Measurements from ENCODE around the gene TPRG1L.
A peak's percentile ranks its signal among the peaks of the same experiment; 100 is the strongest.

Gene TPRG1L

DNA sequence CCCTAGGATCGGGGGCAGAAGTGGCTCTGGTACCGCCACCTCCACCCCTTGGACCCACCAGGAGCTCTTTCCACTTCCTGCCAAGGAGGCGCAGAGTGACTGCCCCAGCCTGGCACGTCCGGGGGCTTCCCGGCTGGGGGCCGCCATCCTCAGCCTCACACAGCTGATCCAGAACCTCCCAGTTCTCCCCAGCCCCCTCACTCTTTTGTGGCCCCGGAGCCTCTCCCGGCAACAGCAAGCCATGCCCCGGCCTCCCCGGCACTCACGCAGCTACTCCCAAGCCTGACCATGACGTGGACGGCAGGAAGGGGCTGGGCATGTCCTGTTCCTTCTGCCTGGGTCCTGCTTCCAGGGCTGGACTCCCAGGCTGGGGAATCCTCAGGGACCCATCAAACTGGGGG is 44.6 kb downstream of the TPRG1L start:
- Histone ChIP-seq H3K4me1 (ENCODE audit: control insufficient read depth, insufficient read depth, low read length) (peaks cover 28% of the 10 kb centered on the region), H3K4me3 (ENCODE audit: low read depth, low read length) (no peak overlapping the region), H3K27me3 (ENCODE audit: control insufficient read depth, insufficient read depth, low read length) (peaks cover 49% of the 10 kb centered on the region; the same call in 1 of the 2 replicates), H3K9me3 (ENCODE audit: control insufficient read depth, insufficient read depth, low read depth, low read length) (no peaks in the 10 kb centered on the region), H3K36me3 (ENCODE audit: control insufficient read depth, insufficient read depth, low read length) (no peaks in the 10 kb centered on the region), H3K9ac (ENCODE audit: low read length) (no peak overlapping the region), H3K27ac (ENCODE audit: low read depth, low read length) (no peak overlapping the region)

DNA sequence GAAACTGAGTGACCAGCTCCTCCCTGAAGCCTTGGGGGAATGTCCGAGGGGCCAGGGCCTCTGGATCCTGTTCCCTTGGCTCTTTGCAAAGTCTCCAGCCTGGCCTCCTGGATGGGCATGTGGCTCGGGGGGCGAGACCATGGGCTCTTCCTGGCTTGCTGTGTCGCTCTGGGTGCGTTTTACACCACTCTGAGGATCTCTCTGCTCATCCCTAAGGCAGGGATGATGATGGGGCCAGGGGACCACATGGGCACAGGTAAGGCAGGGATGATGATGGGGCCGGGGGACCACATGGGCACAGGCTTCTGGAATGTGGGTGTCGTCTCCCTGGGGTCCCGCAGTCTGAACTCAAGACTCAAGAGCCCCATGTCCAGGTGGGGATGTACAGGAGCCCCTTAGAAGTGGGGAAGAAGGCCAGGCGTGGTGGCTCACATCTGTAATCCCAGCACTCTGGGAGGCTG is 45.2 kb downstream of the TPRG1L start:
- Histone ChIP-seq H3K27me3 (ENCODE audit: control insufficient read depth, insufficient read depth, low read length) (peaks cover 49% of the 10 kb centered on the region; the same call in 1 of the 2 replicates), H3K9ac (ENCODE audit: low read length) (no peak overlapping the region), H3K4me1 (ENCODE audit: control insufficient read depth, insufficient read depth, low read length) (peaks cover 32% of the 10 kb centered on the region), H3K9me3 (ENCODE audit: control insufficient read depth, insufficient read depth, low read depth, low read length) (no peaks in the 10 kb centered on the region), H3K27ac (ENCODE audit: low read depth, low read length) (no peak overlapping the region), H3K36me3 (ENCODE audit: control insufficient read depth, insufficient read depth, low read length) (no peaks in the 10 kb centered on the region), H3K4me3 (ENCODE audit: low read depth, low read length) (no peak overlapping the region)

DNA sequence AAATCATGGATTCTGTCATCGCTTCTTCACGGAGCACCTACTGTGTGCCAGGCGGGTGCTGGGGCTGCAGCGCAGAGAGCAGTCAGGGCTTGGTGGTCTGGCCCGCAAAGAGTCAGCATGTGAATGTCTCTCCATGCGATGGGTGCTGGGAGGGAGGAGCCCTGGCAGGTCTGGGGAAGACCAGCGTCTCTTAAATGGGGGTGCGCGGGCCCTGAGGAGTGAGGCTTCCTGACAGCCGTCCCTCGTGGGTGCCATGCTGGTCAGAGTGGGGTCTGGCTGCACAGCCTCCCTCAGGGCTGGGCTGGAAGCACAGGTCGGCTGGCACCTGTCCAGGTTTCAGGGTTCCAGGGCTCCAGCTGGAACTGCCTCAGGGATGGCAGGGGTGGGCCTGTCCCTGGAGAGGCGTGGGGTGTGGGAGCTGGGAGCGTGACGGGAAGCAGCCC is 46.0 kb downstream of the TPRG1L start:
- no peak overlapping the region for H3K4me3 ChIP-seq (ENCODE audit: low read depth, low read length)
- peaks cover 37% of the 10 kb centered on the region for H3K4me1 ChIP-seq (ENCODE audit: control insufficient read depth, insufficient read depth, low read length)
- H3K9me3 ChIP-seq (ENCODE audit: control insufficient read depth, insufficient read depth, low read depth, low read length) = no peaks in the 10 kb centered on the region
- H3K27me3 ChIP-seq (ENCODE audit: control insufficient read depth, insufficient read depth, low read length) = peaks cover 49% of the 10 kb centered on the region; the same call in 1 of the 2 replicates
- H3K9ac ChIP-seq (ENCODE audit: low read length) = no peak overlapping the region
- no peak overlapping the region for H3K27ac ChIP-seq (ENCODE audit: low read depth, low read length)
- H3K36me3 ChIP-seq (ENCODE audit: control insufficient read depth, insufficient read depth, low read length) = no peaks in the 10 kb centered on the region

DNA sequence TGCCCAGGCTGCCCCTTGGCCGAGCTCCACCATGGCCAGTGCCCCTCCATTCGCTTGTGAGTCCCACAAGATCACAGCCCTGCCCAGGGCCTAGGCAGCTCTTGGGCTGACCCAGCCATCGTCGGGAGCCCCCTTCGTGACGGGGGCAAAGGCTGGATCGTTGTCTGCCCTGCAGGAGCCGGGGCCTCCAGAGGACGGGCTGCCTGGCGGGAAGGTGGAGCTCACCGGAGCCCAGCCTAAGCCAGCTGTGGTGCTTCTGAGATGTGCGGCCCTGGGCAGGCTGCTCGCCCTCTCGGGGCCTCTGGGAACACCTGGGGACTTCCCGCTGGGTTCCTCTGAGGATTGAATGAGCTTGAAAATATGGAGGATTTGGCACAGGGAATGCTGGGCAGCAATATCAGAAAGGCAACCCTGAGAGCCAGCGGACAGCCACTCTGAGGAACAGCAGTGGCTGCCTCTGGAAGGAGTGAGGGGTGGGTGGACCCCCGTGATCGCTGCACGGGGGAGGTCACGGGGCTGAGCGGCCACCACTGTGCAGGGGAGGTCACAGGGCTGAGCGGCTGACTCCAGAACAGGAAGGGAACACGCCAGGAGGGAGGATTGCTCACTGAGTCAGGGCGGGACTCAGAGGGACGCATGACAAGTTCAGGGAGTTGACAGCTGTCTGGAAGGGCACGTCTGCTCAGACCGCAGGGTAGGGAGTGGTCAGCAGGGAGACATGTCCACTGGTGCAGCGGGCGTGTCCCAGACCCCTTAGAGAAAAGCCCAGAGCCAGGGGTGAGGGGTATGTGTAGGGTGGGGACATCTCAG is 46.8 kb downstream of the TPRG1L start:
- Histone ChIP-seq H3K27me3 (ENCODE audit: control insufficient read depth, insufficient read depth, low read length) (peaks cover 49% of the 10 kb centered on the region; the same call in 1 of the 2 replicates), H3K4me1 (ENCODE audit: control insufficient read depth, insufficient read depth, low read length) (peaks cover 37% of the 10 kb centered on the region), H3K9me3 (ENCODE audit: control insufficient read depth, insufficient read depth, low read depth, low read length) (no peaks in the 10 kb centered on the region), H3K9ac (ENCODE audit: low read length) (no peak overlapping the region), H3K4me3 (ENCODE audit: low read depth, low read length) (no peak overlapping the region), H3K36me3 (ENCODE audit: control insufficient read depth, insufficient read depth, low read length) (no peaks in the 10 kb centered on the region), H3K27ac (ENCODE audit: low read depth, low read length) (no peak overlapping the region)

DNA sequence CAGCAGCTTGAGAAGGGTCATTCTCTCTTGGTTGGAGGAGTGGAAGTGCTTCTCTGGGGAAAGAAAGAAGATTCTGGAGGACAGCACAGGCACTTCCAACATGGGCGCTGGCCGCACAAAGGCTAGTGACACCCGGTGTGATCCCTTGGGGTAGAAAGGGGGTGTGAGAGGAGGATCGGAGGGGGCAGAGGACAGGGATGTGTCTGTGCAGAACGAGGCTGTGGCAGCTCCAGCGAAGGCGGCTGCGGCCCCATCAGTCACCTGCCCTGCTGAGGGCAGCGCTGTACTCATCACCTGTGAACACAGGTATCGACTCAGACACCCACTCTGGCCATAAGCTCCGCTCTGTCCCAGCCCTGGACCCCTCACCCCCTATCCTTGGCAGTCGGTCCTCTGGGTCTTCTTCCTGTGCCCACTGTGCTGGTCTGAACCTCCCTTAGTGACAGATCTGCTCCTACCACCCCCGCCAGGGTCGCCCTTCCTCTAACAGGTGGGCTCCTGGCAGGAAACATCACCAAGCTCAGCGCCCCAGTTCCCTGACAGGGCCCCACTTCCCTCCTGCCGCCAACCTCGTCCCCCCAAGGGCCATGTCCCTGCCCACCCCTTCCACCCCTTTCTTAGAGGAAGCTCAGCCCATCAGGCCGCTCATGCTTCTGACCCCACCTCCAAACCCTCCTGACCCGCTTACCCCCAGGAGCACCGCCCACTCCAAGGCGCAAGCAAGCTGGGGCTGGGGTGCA is 47.6 kb downstream of the TPRG1L start:
- Histone ChIP-seq H3K9me3 (ENCODE audit: control insufficient read depth, insufficient read depth, low read depth, low read length) (no peaks in the 10 kb centered on the region), H3K4me1 (ENCODE audit: control insufficient read depth, insufficient read depth, low read length) (peaks cover 37% of the 10 kb centered on the region), H3K27ac (ENCODE audit: low read depth, low read length) (no peak overlapping the region), H3K9ac (ENCODE audit: low read length) (no peak overlapping the region), H3K27me3 (ENCODE audit: control insufficient read depth, insufficient read depth, low read length) (peaks cover 49% of the 10 kb centered on the region; the same call in 1 of the 2 replicates), H3K4me3 (ENCODE audit: low read depth, low read length) (no peak overlapping the region), H3K36me3 (ENCODE audit: control insufficient read depth, insufficient read depth, low read length) (no peaks in the 10 kb centered on the region)

DNA sequence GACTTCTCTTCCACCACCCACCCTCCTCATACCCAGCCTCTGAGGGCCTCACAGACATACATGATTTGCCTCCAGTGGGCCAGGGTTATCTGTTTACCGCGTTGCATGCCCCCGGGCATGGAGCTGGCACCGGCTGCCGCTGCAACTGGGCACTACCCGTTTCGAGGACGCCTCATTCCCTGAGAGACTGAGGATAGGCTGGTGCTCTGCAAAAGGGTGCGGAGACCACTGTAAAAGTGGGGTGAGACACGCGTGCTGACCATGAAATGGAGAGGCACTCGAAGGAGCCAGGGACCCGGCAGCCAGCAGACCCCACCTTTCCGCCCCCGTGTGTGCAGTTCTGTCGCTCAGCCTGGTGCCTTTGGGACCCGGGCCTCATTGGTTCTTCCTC is 48.2 kb downstream of the TPRG1L start:
- no peak overlapping the region for H3K27ac ChIP-seq (ENCODE audit: low read depth, low read length)
- no peak overlapping the region for H3K9ac ChIP-seq (ENCODE audit: low read length)

GRCh38 chr1:3673381-3674099 is 48.7 kb downstream of the TPRG1L start:
- Histone ChIP-seq H3K4me1 (ENCODE audit: control insufficient read depth, insufficient read depth, low read length) (peaks cover 36% of the 10 kb centered on the region), H3K36me3 (ENCODE audit: control insufficient read depth, insufficient read depth, low read length) (no peaks in the 10 kb centered on the region), H3K9me3 (ENCODE audit: control insufficient read depth, insufficient read depth, low read depth, low read length) (no peaks in the 10 kb centered on the region), H3K27ac (ENCODE audit: low read depth, low read length) (no peak overlapping the region), H3K9ac (ENCODE audit: low read length) (no peak overlapping the region), H3K4me3 (ENCODE audit: low read depth, low read length) (no peak overlapping the region), H3K27me3 (ENCODE audit: control insufficient read depth, insufficient read depth, low read length) (peaks cover 42% of the 10 kb centered on the region; the same call in 1 of the 2 replicates)

More for the DNA sequence above, 48.2 kb downstream of the TPRG1L start:
- no peaks in the 10 kb centered on the region for H3K36me3 ChIP-seq (ENCODE audit: control insufficient read depth, insufficient read depth, low read length)
- H3K27me3 ChIP-seq (ENCODE audit: control insufficient read depth, insufficient read depth, low read length) = peaks cover 46% of the 10 kb centered on the region; the same call in 1 of the 2 replicates
- H3K9me3 ChIP-seq (ENCODE audit: control insufficient read depth, insufficient read depth, low read depth, low read length) = no peaks in the 10 kb centered on the region
- H3K4me1 ChIP-seq (ENCODE audit: control insufficient read depth, insufficient read depth, low read length) = peaks cover 37% of the 10 kb centered on the region
- H3K4me3 ChIP-seq (ENCODE audit: low read depth, low read length) = no peak overlapping the region

DNA sequence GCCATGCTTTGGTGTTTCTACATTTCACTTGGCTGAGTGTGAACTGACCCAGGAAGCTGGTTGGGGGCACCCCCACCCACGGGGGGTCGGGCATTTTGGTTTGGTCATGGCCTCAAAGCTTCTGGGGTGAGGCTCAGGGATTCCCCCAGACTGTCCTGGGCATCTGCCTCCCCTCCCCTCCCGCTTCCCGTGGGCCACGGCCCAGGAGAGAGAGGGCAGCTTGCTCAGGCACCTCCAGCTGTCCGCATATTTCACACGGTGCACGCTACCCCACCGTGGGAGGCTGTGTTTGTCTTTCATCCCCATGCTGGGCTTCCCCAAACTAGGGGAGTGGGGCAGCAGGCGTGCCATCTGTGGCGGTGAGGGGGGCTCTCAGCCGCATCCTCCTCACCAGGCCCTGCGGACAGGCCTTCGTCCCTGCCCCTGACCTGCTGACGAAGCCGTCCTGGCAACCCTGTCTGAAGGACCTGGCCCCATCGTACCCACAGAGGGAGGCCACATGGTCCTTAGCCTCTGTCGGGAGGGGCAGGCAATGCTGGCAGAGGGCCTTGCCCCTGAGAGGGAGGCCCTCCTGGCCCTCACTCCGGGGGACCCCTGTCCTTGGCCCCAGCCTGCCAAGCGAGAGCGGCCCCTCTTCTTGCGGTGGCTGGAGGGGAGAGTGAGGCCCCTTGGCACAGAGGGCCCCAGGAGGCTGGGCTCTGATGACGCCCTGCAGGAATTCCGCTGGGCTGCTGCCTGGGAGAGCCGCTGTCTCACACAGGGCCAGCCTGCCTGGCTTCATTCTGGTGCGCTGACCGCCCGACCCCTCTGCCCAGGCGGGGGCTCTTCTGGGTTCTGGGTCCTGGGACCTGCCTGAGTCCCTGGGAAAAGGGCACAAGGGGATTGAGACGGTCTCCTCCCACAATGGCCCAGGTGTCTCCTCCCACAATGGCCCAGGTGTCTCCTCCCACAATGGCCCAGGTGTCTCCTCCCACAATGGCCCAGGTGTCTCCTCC is 49.6 kb downstream of the TPRG1L start:
- Histone ChIP-seq H3K9me3 (ENCODE audit: control insufficient read depth, insufficient read depth, low read depth, low read length) (no peaks in the 10 kb centered on the region), H3K9ac (ENCODE audit: low read length) (no peak overlapping the region), H3K4me3 (ENCODE audit: low read depth, low read length) (no peak overlapping the region), H3K4me1 (ENCODE audit: control insufficient read depth, insufficient read depth, low read length) (peaks cover 29% of the 10 kb centered on the region), H3K27ac (ENCODE audit: low read depth, low read length) (no peak overlapping the region), H3K36me3 (ENCODE audit: control insufficient read depth, insufficient read depth, low read length) (no peaks in the 10 kb centered on the region), H3K27me3 (ENCODE audit: control insufficient read depth, insufficient read depth, low read length) (peaks cover 36% of the 10 kb centered on the region; the same call in 1 of the 2 replicates)

DNA sequence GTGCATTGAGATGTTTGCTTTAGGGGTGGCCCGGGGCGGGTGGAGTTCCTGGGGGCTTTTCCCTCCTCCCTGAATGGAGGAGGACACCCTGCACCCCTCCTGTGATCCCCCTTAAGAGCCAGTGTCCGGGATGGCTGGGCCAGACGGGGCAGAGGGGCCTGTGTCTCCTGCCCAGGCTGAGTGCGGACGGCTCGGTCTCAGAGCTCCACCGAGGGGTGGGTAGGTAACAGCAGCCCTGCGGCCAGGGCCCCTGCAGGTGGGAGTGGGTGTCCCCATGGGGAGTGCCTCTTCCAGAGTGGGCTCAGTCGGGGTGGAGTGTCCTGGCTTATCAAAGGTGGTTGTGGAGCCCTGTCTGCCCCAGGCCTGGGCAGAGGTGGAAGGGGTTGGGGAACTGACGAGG is 50.6 kb downstream of the TPRG1L start:
- Histone ChIP-seq H3K9ac (ENCODE audit: low read length) (no peak overlapping the region), H3K4me3 (ENCODE audit: low read depth, low read length) (peak overlapping the region; percentile 30; the same call in 1 of the 2 replicates), H3K4me1 (ENCODE audit: control insufficient read depth, insufficient read depth, low read length) (peaks cover 29% of the 10 kb centered on the region), H3K36me3 (ENCODE audit: control insufficient read depth, insufficient read depth, low read length) (no peaks in the 10 kb centered on the region), H3K27ac (ENCODE audit: low read depth, low read length) (no peak overlapping the region; the same call in 1 of the 2 replicates), H3K27me3 (ENCODE audit: control insufficient read depth, insufficient read depth, low read length) (peaks cover 35% of the 10 kb centered on the region; the same call in 1 of the 2 replicates), H3K9me3 (ENCODE audit: control insufficient read depth, insufficient read depth, low read depth, low read length) (no peaks in the 10 kb centered on the region)
